ENCODE results near the gene PROCA1.

The PROCA1 gene, protein sequence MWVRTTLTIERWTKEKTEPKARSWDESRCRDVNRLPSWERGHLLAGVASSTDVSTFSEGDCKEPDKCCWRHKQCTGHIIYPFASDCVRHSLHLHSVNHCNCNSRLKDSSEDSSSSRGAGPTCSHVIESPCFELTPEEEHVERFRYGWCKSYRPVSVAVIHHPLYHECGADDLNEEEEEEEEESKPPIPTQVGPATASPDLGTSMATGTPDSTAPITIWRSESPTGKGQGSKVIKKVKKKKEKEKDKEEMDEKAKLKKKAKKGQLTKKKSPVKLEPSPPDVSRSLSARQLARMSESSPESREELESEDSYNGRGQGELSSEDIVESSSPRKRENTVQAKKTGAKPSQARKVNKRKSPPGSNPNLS

DNA sequence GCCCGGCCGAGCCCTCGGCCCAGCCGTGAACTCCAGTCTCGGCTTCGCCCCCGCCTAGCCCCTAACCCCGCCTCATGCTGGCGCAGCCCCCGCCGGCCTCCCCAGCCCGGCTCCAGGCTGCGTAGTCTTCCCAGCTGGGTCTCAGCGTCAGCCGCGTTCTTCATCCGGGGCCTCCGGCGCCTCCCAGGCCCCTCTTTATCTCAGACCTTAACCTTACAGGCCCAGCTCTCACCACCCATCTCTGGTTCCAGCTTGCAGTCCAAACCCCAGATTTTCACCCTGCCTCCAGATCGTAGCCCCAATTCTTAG, at the start of gene PROCA1:
TSS of gene PROCA1 (minus strand) at position 166 of the 309 bp plus-strand sequence. CDS start 228 bp downstream, outside the sequence.
- peaks cover 17 to 22% of the 10 kb centered on the region in 2 donors for H3K36me3 ChIP-seq (ENCODE audit: control insufficient read depth in 2 of 2, insufficient read depth in 2 of 2, low read length in 2 of 2)
- peak within 1 kb of the TSS; percentile 79 for H3K27ac ChIP-seq (ENCODE audit: low read length)
- H3K9ac ChIP-seq (ENCODE audit: low read length in 2 of 2), result peak within 1 kb of the TSS; percentile 73 to 82
- peaks cover 23% of the 10 kb centered on the region for H3K4me1 ChIP-seq (ENCODE audit: control insufficient read depth, insufficient read depth, low read length)
- H3K4me3 ChIP-seq (ENCODE audit: low read length in 2 of 2), result peak within 1 kb of the TSS; percentile 77 to 79
- no peaks in the 10 kb centered on the region for H3K27me3 ChIP-seq (ENCODE audit: control insufficient read depth in 1 of 2, insufficient read depth in 2 of 2, low read length in 2 of 2)
- no peaks in the 10 kb centered on the region for H3K9me3 ChIP-seq (ENCODE audit: control insufficient read depth in 2 of 2, low read length in 2 of 2)

DNA sequence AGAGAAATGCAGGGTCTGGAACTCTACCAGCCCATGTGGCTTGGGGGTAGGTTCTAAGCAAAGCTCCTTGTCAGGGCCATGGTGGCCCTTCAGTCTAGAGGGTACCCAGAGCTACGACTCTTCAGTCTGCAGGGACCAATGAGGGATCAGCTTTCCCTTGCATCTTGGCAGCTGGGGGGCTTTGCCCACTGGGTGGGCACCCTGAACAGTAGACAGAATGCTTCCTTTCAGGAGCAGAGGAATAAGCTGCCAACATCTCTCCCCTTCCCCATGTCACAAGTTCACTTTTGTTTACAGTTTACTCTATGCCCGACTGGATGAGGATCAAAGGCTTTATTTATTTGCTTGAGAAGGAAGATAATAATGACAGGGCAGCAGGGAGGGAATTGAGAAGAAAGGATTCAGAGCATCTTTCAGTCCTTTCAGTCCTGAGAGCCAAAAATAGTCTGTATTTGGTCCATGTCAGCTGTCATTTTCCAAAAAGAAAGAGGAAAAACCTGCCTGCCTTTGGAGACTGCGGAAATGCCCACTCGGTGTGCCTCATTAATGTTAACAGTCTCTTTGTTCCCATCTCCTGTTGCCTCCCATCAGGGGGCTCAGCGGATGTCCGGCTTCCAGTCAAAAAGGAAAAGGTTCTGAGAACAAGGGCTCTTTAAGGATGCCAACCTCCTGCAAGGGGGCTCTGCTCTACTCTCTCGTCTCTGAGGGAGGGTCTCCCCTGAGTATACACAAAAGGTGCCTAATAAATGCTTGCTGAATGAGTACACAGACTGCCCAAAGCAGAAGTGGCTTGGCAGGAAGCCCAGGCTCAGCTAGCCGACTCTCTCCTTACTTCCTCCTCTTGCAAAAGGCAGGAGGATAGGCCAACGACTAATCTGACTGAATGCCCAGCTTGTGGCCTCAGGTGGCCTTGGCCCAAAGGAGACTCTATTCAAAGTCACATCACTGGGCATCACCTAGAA, 49.2 kb upstream of the PROCA1 start:
- H3K27ac ChIP-seq (ENCODE audit: low read length), result no peak overlapping the region
- H3K36me3 ChIP-seq (ENCODE audit: control insufficient read depth in 2 of 2, insufficient read depth in 2 of 2, low read length in 2 of 2), result peaks cover 28 to 29% of the 10 kb centered on the region in 2 donors
- H3K4me1 ChIP-seq (ENCODE audit: control insufficient read depth, insufficient read depth, low read length), result peaks cover 5% of the 10 kb centered on the region
- no peak overlapping the region for H3K9ac ChIP-seq (ENCODE audit: low read length in 2 of 2)
- H3K27me3 ChIP-seq (ENCODE audit: control insufficient read depth in 1 of 2, insufficient read depth in 2 of 2, low read length in 2 of 2), result no peaks in the 10 kb centered on the region
- H3K9me3 ChIP-seq (ENCODE audit: control insufficient read depth in 2 of 2, low read length in 2 of 2), result no peaks in the 10 kb centered on the region
- no peak overlapping the region for H3K4me3 ChIP-seq (ENCODE audit: low read length in 2 of 2)

DNA sequence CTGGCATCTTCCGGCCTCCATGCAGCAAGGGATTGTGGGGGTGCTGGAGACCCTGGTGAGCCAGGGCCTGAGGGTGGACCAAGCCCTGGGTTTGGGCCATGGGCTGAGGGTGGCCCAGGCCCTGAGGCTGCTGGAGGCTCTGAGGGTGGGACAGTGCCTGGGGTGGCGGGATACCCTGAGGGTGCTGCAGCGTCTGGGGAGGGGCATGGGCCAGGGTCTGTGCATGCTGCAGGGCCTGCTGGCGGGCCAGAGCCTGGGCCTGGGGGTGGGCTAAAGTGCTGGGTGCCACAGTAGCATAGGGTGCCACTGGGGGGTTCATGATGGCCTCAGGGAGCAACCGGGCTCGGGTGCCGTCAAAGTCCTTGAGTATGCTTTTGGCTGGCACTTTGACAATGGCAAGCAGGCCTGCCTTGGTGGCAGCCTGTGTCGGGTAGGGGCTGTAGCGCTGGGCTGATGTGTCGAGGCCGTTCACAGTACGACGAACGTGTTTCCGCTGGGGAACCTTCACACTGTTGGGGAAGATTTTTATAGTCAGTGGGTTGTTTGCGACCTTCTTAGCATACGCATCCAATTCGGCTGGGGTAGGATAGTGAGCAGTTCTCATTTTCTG, 47.7 kb upstream of the PROCA1 start:
- Histone ChIP-seq H3K4me1 (ENCODE audit: control insufficient read depth, insufficient read depth, low read length) (peaks cover 5% of the 10 kb centered on the region), H3K9ac (ENCODE audit: low read length in 2 of 2) (no peak overlapping the region), H3K27ac (ENCODE audit: low read length) (no peak overlapping the region), H3K27me3 (ENCODE audit: control insufficient read depth in 1 of 2, insufficient read depth in 2 of 2, low read length in 2 of 2) (no peaks in the 10 kb centered on the region), H3K9me3 (ENCODE audit: control insufficient read depth in 2 of 2, low read length in 2 of 2) (no peaks in the 10 kb centered on the region), H3K4me3 (ENCODE audit: low read length in 2 of 2) (no peak overlapping the region), H3K36me3 (ENCODE audit: control insufficient read depth in 2 of 2, insufficient read depth in 2 of 2, low read length in 2 of 2) (peaks cover 24 to 29% of the 10 kb centered on the region in 2 donors)

DNA sequence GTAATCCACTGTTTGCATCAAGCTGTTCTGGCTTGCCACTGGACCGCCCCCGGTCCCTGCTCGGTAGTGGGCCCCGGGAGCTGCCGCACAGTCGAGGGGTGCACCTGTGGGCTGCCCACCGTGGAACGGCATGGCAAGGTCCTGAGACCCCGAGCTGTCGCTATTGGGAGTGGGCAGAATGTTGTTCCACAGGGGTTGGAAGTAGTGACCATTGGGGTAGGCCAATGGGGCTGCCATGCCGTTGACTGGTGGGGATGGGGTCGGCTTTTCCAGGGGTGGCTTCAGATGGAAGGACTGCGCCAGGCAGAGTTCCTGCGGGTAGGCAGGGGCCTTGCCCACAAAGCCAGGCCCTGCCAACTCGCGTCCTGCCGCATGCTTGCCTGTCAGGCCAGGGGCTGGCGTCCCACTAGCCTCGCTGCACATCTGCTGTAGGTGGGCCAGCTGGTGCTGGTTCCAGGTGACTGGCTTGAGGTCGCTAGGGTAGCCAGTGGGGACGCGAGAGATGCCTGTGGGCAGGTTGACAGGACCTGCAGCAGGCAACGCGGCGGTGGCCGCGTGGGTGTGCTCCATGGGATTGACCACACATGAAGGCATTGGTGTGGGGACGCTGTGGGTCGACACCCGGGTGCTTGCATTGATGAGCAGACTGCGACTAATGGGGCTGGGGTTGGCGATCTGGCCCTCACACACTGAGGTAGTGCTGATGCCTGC, 46.9 kb upstream of the PROCA1 start:
- peaks cover 24 to 29% of the 10 kb centered on the region in 2 donors for H3K36me3 ChIP-seq (ENCODE audit: control insufficient read depth in 2 of 2, insufficient read depth in 2 of 2, low read length in 2 of 2)
- no peak overlapping the region for H3K27ac ChIP-seq (ENCODE audit: low read length)
- peaks cover 5% of the 10 kb centered on the region for H3K4me1 ChIP-seq (ENCODE audit: control insufficient read depth, insufficient read depth, low read length)
- no peak overlapping the region for H3K9ac ChIP-seq (ENCODE audit: low read length in 2 of 2)
- no peaks in the 10 kb centered on the region for H3K9me3 ChIP-seq (ENCODE audit: control insufficient read depth in 2 of 2, low read length in 2 of 2)
- no peak overlapping the region for H3K4me3 ChIP-seq (ENCODE audit: low read length in 2 of 2)
- H3K27me3 ChIP-seq (ENCODE audit: control insufficient read depth in 1 of 2, insufficient read depth in 2 of 2, low read length in 2 of 2), result no peaks in the 10 kb centered on the region

DNA sequence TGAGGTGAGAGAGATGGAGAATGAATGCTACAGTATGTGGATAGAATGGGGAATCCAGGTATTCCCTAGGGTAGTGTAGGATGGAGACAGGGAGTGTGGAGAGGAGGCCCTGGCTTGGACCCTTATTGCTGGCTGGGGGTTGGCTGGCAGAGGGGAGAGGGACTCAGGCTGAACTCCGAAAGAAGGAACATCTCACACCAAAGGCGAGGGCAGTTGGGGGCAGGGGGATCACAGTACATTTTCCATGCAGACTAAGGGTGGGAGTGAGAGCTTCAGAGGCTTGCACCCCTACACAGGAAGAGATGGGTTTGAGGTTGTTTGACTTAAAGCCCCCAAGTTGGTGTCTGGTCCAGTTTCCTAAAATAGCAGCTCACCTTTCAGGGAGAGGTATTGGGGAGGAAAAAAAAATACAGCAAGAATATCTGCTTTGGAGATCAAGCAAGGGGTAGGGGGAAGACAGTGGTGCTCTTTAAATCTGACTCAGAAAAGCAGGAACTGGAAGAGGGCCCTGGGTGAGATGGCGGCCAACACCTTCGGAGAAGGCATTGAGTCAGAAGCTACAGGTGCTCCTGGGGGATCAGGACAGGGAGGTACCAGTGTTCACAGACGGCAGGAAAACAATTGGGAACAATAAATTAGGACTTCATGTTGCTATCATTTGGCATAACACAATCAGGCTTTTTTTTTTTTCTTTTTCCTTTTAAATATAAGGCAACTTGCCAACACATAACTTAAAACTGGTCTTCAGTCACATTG, 44.5 kb upstream of the PROCA1 start:
- no peak overlapping the region for H3K9ac ChIP-seq (ENCODE audit: low read length in 2 of 2)
- H3K9me3 ChIP-seq (ENCODE audit: control insufficient read depth in 2 of 2, low read length in 2 of 2), result no peaks in the 10 kb centered on the region
- peaks cover under 1% of the 10 kb centered on the region for H3K4me1 ChIP-seq (ENCODE audit: control insufficient read depth, insufficient read depth, low read length)
- H3K36me3 ChIP-seq (ENCODE audit: control insufficient read depth in 2 of 2, insufficient read depth in 2 of 2, low read length in 2 of 2), result peaks cover 19 to 26% of the 10 kb centered on the region in 2 donors
- H3K27me3 ChIP-seq (ENCODE audit: control insufficient read depth in 1 of 2, insufficient read depth in 2 of 2, low read length in 2 of 2), result no peaks in the 10 kb centered on the region
- no peak overlapping the region for H3K27ac ChIP-seq (ENCODE audit: low read length)
- H3K4me3 ChIP-seq (ENCODE audit: low read length in 2 of 2), result no peak overlapping the region

DNA sequence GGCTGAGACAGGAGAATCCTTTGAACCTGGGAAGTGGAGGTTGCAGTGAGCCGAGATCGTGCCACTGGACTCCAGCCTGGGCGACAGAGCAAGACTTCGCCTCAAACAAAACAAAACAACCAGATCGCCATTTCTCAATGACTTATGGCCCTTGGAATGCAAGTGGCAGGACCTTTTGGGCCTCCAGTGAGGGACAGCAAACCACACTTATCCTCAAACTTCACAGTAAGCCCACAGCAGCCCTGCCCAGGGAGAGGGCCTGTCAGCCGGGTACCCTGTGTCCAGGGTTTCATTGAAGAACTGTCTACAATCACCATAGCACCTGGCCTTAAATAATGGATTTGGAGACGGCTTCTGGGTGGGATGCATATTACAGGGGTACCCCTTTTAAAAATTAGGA, 43.8 kb upstream of the PROCA1 start:
- Histone ChIP-seq H3K36me3 (ENCODE audit: control insufficient read depth in 2 of 2, insufficient read depth in 2 of 2, low read length in 2 of 2) (peaks cover 19 to 26% of the 10 kb centered on the region in 2 donors), H3K27ac (ENCODE audit: low read length) (no peak overlapping the region), H3K9ac (ENCODE audit: low read length in 2 of 2) (no peak overlapping the region), H3K4me3 (ENCODE audit: low read length in 2 of 2) (no peak overlapping the region), H3K4me1 (ENCODE audit: control insufficient read depth, insufficient read depth, low read length) (no peaks in the 10 kb centered on the region), H3K27me3 (ENCODE audit: control insufficient read depth in 1 of 2, insufficient read depth in 2 of 2, low read length in 2 of 2) (no peaks in the 10 kb centered on the region), H3K9me3 (ENCODE audit: control insufficient read depth in 2 of 2, low read length in 2 of 2) (no peaks in the 10 kb centered on the region)

DNA sequence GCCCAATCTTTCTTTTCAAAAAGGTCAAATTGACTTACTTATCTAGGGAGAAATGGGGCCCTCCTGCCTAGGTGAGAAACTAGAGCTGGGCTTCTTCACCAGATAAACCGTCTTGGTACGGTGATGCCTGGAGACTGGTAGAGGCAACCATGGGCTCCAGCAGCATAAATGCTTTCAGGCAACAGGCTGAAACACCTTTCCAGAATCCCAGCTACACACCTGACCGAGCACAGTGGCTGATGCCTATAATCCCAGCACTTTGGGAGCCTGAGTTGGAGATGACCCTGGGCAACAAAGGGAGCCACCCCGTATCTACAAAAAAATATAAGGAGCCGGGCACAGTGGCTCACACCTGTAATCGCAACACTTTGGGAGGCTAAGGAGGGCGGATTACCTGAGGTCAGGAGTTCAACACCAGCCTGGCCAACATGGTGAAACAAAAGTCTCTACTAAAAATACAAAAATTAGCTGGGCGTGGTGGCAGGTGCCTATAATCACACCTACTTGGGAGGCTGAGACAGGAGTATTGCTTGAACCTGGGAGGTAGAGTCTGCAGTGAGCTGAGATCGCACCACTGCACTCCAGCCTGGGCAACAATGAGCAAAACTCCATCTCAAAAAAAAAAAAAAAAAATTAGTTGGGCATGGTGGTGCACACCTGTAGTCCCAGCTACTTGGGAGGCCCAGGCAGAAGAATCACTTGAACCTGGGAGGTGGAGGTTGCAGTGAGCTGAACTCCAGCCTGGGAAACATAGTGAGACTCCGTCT, 40.1 kb upstream of the PROCA1 start:
- no peak overlapping the region for H3K9ac ChIP-seq (ENCODE audit: low read length in 2 of 2)
- H3K27ac ChIP-seq (ENCODE audit: low read length), result no peak overlapping the region
- no peaks in the 10 kb centered on the region for H3K27me3 ChIP-seq (ENCODE audit: control insufficient read depth in 1 of 2, insufficient read depth in 2 of 2, low read length in 2 of 2)
- H3K36me3 ChIP-seq (ENCODE audit: control insufficient read depth in 2 of 2, insufficient read depth in 2 of 2, low read length in 2 of 2), result peaks cover 2 to 9% of the 10 kb centered on the region in 2 donors
- H3K4me3 ChIP-seq (ENCODE audit: low read length in 2 of 2), result no peak overlapping the region
- no peaks in the 10 kb centered on the region for H3K9me3 ChIP-seq (ENCODE audit: control insufficient read depth in 2 of 2, low read length in 2 of 2)
- H3K4me1 ChIP-seq (ENCODE audit: control insufficient read depth, insufficient read depth, low read length), result peaks cover 14% of the 10 kb centered on the region

DNA sequence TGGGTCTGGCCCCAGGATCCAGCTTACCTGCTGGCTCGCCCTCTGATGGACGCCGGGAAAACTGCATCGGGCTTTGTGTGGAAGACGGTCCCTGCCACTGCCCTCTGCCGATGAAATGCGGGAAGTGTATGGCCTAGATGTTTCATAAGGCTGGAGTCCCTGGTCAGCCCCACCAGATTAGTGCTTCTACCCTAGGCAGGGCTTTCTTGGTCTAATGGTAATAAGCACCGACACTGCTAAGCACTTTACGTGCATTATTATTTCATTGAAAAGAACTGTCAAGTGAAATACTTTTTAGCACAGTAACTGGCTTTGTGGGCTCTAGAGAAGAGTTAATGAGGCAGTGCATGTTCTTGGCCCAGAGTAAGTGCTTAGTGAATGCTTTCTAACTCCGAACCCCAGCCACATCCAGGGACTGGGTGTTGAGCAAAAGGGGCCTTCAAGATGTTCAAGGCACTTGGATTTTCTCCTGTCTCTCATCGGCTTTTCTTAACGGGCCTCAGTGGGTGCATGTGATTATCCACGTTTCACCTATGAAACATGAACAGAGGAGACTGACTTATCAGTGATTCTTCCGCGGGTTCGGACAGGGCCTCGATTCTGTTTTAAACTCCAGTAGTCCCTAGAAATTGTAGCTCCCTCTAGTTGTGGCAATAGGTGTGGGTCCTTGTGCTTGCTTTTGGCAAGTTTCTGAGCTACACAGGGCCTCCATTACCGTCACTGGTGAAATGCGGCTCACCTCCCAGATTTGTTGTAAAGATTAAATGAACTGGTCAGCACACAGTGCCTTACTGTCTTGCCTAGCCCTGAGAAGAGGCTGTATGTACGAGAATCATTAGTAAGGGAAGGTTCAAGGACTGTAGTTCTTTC, 38.7 kb upstream of the PROCA1 start:
- Histone ChIP-seq H3K4me1 (ENCODE audit: control insufficient read depth, insufficient read depth, low read length) (peaks cover 28% of the 10 kb centered on the region), H3K9me3 (ENCODE audit: control insufficient read depth in 2 of 2, low read length in 2 of 2) (no peaks in the 10 kb centered on the region), H3K4me3 (ENCODE audit: low read length in 2 of 2) (no peak overlapping the region), H3K27ac (ENCODE audit: low read length) (no peak overlapping the region), H3K27me3 (ENCODE audit: control insufficient read depth in 1 of 2, insufficient read depth in 2 of 2, low read length in 2 of 2) (no peaks in the 10 kb centered on the region), H3K9ac (ENCODE audit: low read length in 2 of 2) (peak overlapping the region; percentile 46 to 58), H3K36me3 (ENCODE audit: control insufficient read depth in 2 of 2, insufficient read depth in 2 of 2, low read length in 2 of 2) (peaks cover 2 to 9% of the 10 kb centered on the region in 2 donors)

Data from stomach smooth muscle (tissue), 2 donors.